ENCODE measurements around the gene BMPR1A. TPM values are rescaled to one million over a fixed set of nuclear protein-coding genes. Genes with fewer than 3 reads are reported as not detected.

BMPR1A gene
- total and polyA plus RNA-seq, 4 donors = 38.1 to 84.0 (median 63.4) TPM

- peak in 1 of 6 donors; percentile 42 for DNase-seq (ENCODE audit: low read depth in 4 of 6, low spot score in 6 of 6)
Measured at GRCh38 chr10:86775870-86776180, 19.4 kb downstream of the BMPR1A start.

DNA sequence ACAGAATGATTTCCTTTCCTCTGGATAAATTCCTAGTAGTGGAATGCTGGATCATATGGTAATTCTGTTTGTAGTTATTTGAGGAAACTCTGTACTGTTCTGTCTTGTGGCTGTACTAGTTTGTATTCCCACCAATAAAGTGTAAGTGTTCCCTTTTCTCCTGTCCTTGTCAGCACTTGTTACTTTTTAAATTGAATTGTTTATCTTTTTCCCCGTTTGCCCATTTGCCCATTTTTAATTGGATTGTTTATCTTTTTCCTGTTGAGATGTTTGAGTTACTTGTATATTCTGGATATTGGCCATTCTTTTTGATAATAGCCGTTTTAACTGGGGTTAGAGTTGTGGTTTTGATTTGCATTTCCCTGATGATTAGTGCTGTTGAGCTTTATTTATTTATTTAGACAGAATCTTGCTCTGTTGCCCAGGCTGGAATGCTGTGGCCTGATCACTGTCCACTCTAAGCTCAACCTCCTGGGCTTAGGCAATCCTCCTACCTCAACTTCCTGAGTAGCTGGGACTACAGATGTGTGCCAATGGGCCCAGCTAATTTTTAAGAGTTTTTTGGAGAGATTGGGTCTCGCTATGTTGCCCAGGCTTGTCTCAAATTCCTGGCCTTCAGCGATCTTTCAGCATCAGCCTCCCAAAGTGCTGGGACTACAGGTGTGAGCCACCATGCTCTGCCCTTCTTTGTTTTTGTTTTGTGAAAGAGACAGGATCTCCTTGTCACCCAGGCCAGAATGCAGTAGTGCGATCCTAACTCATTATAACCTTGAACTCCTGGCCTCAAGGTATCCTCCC, 23.0 kb downstream of the BMPR1A start:
- 100% methylated on average over 2 of the region's 5 CpGs for WGBS (ENCODE audit: insufficient coverage)

More at GRCh38 chr10:86775870-86776180, 19.4 kb downstream of the BMPR1A start:
- Histone ChIP-seq H3K9me3 (ENCODE audit: control insufficient read depth, insufficient read depth, low read length) (no peaks in the 10 kb centered on the region), H3K36me3 (ENCODE audit: control insufficient read depth, insufficient read depth, low read length) (no peaks in the 10 kb centered on the region), H3K4me3 (ENCODE audit: low read depth, low read length) (no peak overlapping the region), H3K27ac (ENCODE audit: low read depth, low read length) (peak overlapping the region; percentile 49), H3K4me1 (ENCODE audit: control insufficient read depth, insufficient read depth, low read length) (no peaks in the 10 kb centered on the region), H3K27me3 (ENCODE audit: control insufficient read depth, insufficient read depth, low read length) (no peaks in the 10 kb centered on the region)
- 29% methylated on average over 2 of the region's 3 CpGs for WGBS (ENCODE audit: insufficient coverage)

DNA sequence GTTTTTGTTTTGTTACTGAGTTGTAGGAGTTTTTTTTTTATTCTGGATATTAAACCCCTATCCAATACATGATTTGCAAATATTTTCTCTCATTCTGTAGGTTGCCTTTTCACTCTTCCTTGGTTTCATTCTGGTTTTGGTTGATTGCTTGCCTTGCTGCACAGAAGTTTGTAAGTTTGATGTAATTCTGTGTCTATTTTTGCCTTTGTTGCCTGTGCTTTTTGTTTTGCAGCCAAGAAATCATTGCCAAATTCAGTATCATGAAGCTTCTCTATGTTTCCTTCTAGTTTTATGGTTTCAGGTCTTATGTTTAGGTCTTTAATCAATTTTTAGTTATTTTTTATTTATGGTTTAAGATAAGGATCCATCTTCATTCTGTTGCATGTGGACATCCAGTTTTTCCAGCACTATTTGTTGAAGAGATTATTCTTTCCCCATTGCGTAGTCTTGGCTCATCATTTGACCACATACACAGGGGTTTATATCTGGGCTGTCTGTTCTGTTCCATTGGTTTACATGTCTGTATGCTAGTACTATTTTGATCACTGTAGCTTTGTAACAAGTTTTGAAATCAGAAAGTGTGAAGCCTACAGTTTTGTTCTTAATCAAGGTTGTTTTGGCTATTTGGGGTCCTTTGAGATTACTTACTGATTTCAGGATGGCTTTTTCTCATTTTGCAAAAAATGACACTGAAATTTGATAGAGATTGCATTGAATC, 26.4 kb downstream of the BMPR1A start:
- Histone ChIP-seq H3K4me1 (ENCODE audit: control insufficient read depth, insufficient read depth, low read length) (peaks cover 12% of the 10 kb centered on the region), H3K27me3 (ENCODE audit: control insufficient read depth, insufficient read depth, low read length) (no peaks in the 10 kb centered on the region), H3K27ac (ENCODE audit: low read depth, low read length) (no peak overlapping the region), H3K36me3 (ENCODE audit: control insufficient read depth, insufficient read depth, low read length) (no peaks in the 10 kb centered on the region), H3K4me3 (ENCODE audit: low read depth, low read length) (no peak overlapping the region), H3K9me3 (ENCODE audit: control insufficient read depth, insufficient read depth, low read length) (peaks cover 2% of the 10 kb centered on the region)
- WGBS (ENCODE audit: insufficient coverage) = no CpG with 5 or more reads among the region's 1 CpG
- DNase-seq (ENCODE audit: low read depth in 4 of 6, low spot score in 6 of 6) = peak in 1 of 6 donors; percentile 53

More for the DNA sequence above, 23.0 kb downstream of the BMPR1A start:
- Histone ChIP-seq H3K4me3 (ENCODE audit: low read depth, low read length) (no peak overlapping the region), H3K27ac (ENCODE audit: low read depth, low read length) (no peak overlapping the region), H3K4me1 (ENCODE audit: control insufficient read depth, insufficient read depth, low read length) (no peaks in the 10 kb centered on the region), H3K9me3 (ENCODE audit: control insufficient read depth, insufficient read depth, low read length) (peaks cover 2% of the 10 kb centered on the region), H3K27me3 (ENCODE audit: control insufficient read depth, insufficient read depth, low read length) (no peaks in the 10 kb centered on the region), H3K36me3 (ENCODE audit: control insufficient read depth, insufficient read depth, low read length) (no peaks in the 10 kb centered on the region)
- no peak for DNase-seq (ENCODE audit: low read depth in 4 of 6, low spot score in 6 of 6)

DNA sequence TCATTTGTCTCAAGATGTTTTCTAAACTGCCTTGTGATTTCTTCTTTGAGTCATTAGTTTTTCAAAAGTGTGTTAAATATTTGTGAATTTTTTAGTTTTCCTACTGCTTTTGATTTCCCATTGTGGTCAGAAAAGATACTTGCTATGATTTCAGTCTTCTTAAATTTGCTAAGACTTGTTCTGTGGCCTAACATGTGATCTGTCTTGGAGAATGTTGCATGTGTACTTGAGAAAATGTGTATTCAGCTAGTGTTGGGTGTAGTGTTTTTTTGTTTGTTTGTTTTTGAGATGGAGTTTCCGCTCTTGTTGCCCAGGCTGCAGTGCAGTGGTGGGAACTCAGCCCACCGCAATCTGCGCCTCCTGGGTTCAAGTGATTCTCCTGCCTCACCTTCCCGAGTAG, 28.6 kb downstream of the BMPR1A start:
- WGBS (ENCODE audit: insufficient coverage) = 100% methylated on average over 1 of the region's 4 CpGs
- DNase-seq (ENCODE audit: low read depth in 4 of 6, low spot score in 6 of 6) = no peak
- Histone ChIP-seq H3K9me3 (ENCODE audit: control insufficient read depth, insufficient read depth, low read length) (peaks cover 2% of the 10 kb centered on the region), H3K4me1 (ENCODE audit: control insufficient read depth, insufficient read depth, low read length) (peaks cover 12% of the 10 kb centered on the region), H3K27me3 (ENCODE audit: control insufficient read depth, insufficient read depth, low read length) (no peaks in the 10 kb centered on the region), H3K4me3 (ENCODE audit: low read depth, low read length) (no peak overlapping the region), H3K27ac (ENCODE audit: low read depth, low read length) (no peak overlapping the region), H3K36me3 (ENCODE audit: control insufficient read depth, insufficient read depth, low read length) (no peaks in the 10 kb centered on the region)

DNA sequence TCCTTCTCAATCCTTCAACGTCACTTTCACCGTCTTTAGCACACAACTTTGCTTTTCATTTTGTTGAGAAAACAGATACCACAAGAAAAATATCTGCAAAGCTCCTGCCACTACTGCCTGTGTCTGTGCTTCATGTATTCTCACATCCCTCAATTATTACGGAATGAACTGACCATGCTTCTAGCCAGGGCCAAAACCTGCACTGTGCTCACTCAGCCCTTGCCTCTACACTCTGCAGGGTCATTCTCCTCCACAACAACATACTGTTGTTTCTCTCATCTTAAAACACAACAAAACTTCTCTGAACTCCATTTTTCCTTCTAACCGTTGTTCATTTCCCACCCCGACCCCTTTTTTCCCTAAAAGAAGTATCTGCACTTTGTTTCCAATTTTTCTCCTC, 29.5 kb downstream of the BMPR1A start:
- no peak for DNase-seq (ENCODE audit: low read depth in 4 of 6, low spot score in 6 of 6)
- Histone ChIP-seq H3K4me1 (ENCODE audit: control insufficient read depth, insufficient read depth, low read length) (peaks cover 12% of the 10 kb centered on the region), H3K27me3 (ENCODE audit: control insufficient read depth, insufficient read depth, low read length) (no peaks in the 10 kb centered on the region), H3K36me3 (ENCODE audit: control insufficient read depth, insufficient read depth, low read length) (no peaks in the 10 kb centered on the region), H3K4me3 (ENCODE audit: low read depth, low read length) (no peak overlapping the region), H3K9me3 (ENCODE audit: control insufficient read depth, insufficient read depth, low read length) (peaks cover 2% of the 10 kb centered on the region), H3K27ac (ENCODE audit: low read depth, low read length) (peak overlapping the region; percentile 42)
- 43% methylated on average over 5 of the region's 5 CpGs for WGBS (ENCODE audit: insufficient coverage)

GRCh38 chr10:86786368-86786767, 29.9 kb downstream of the BMPR1A start:
- Histone ChIP-seq H3K27me3 (ENCODE audit: control insufficient read depth, insufficient read depth, low read length) (no peaks in the 10 kb centered on the region), H3K9me3 (ENCODE audit: control insufficient read depth, insufficient read depth, low read length) (peaks cover 2% of the 10 kb centered on the region), H3K36me3 (ENCODE audit: control insufficient read depth, insufficient read depth, low read length) (no peaks in the 10 kb centered on the region), H3K27ac (ENCODE audit: low read depth, low read length) (peak overlapping the region; percentile 42), H3K4me1 (ENCODE audit: control insufficient read depth, insufficient read depth, low read length) (peaks cover 12% of the 10 kb centered on the region), H3K4me3 (ENCODE audit: low read depth, low read length) (no peak overlapping the region)
- DNase-seq (ENCODE audit: low read depth in 4 of 6, low spot score in 6 of 6) = peak in 1 of 6 donors; percentile 31
- WGBS (ENCODE audit: insufficient coverage) = 19% methylated on average over 3 of the region's 4 CpGs

- Histone ChIP-seq H3K9me3 (ENCODE audit: control insufficient read depth, insufficient read depth, low read length) (no peaks in the 10 kb centered on the region), H3K4me1 (ENCODE audit: control insufficient read depth, insufficient read depth, low read length) (peaks cover 8% of the 10 kb centered on the region), H3K36me3 (ENCODE audit: control insufficient read depth, insufficient read depth, low read length) (peaks cover 3% of the 10 kb centered on the region), H3K4me3 (ENCODE audit: low read depth, low read length) (no peak overlapping the region), H3K27me3 (ENCODE audit: control insufficient read depth, insufficient read depth, low read length) (no peaks in the 10 kb centered on the region), H3K27ac (ENCODE audit: low read depth, low read length) (no peak overlapping the region)
- no peak for DNase-seq (ENCODE audit: low read depth in 4 of 6, low spot score in 6 of 6)
- WGBS (ENCODE audit: insufficient coverage) = no CpG with 5 or more reads among the region's 3 CpGs
Measured at GRCh38 chr10:86790394-86790793, 34.0 kb downstream of the BMPR1A start.

DNA sequence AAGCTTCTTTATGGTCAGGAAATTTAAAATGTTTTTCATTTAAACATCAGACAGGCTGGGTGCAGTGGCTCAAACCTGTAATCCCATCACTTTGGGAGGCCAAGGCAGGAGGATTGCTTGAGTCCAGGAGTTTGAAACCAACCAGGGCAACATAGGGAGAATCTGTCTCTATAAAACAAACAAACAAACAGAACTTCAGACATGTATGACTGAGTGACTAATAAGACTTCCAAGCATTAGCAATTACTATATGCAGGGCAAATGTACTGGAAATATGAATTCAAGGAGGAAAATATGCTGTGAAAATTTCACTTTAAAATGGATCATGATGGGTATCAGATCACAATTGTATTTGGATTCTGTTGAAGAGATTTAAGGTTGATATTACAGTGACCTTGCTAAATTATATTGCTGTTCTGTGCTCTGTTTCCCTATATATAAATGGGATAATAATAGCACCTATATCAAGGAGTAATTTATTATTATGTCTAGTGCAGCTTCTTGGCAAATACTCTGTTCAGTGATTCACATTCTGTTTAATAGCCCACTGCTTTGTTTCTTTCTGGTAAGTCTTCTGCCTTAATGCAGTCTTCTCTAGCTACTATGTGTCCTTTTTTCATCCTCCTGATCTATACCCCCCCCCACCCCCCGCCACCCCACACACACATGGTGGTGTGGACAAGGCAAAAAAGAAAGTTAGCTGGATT, 36.2 kb downstream of the BMPR1A start:
- H3K36me3 ChIP-seq (ENCODE audit: control insufficient read depth, insufficient read depth, low read length) = peaks cover 3% of the 10 kb centered on the region
- no peak overlapping the region for H3K27ac ChIP-seq (ENCODE audit: low read depth, low read length)
- no peaks in the 10 kb centered on the region for H3K27me3 ChIP-seq (ENCODE audit: control insufficient read depth, insufficient read depth, low read length)
- H3K9me3 ChIP-seq (ENCODE audit: control insufficient read depth, insufficient read depth, low read length) = no peaks in the 10 kb centered on the region
- WGBS (ENCODE audit: insufficient coverage) = no CpG with 5 or more reads among the region's 1 CpG
- no peaks in the 10 kb centered on the region for H3K4me1 ChIP-seq (ENCODE audit: control insufficient read depth, insufficient read depth, low read length)
- DNase-seq (ENCODE audit: low read depth in 4 of 6, low spot score in 6 of 6) = no peak
- H3K4me3 ChIP-seq (ENCODE audit: low read depth, low read length) = no peak overlapping the region

GRCh38 chr10:86793696-86794095, 37.3 kb downstream of the BMPR1A start:
- H3K36me3 ChIP-seq (ENCODE audit: control insufficient read depth, insufficient read depth, low read length) = peaks cover 3% of the 10 kb centered on the region
- H3K4me3 ChIP-seq (ENCODE audit: low read depth, low read length) = no peak overlapping the region
- no peak for DNase-seq (ENCODE audit: low read depth in 4 of 6, low spot score in 6 of 6)
- no peaks in the 10 kb centered on the region for H3K9me3 ChIP-seq (ENCODE audit: control insufficient read depth, insufficient read depth, low read length)
- no peaks in the 10 kb centered on the region for H3K4me1 ChIP-seq (ENCODE audit: control insufficient read depth, insufficient read depth, low read length)
- H3K27me3 ChIP-seq (ENCODE audit: control insufficient read depth, insufficient read depth, low read length) = no peaks in the 10 kb centered on the region
- H3K27ac ChIP-seq (ENCODE audit: low read depth, low read length) = no peak overlapping the region
- WGBS (ENCODE audit: insufficient coverage) = no CpG with 5 or more reads among the region's 4 CpGs

Measured in spinal cord (tissue), 10 donors.